SK-N-MC (cell line): ENCODE data around the gene RBM47.

ENCODE experiments used
- EZH2 ChIP-seq: fragments of 200-600 bp; sonication (generic); IDR thresholded peaks from one replicate; pipeline ENCODE4 v1.6.1; 2017; ENCODE audit warnings: antibody characterized with exemption
- FOXP2 ChIP-seq: optimal IDR thresholded peaks from 2 replicates; pipeline ENCODE3; 2011; ENCODE audit warnings: mild to moderate bottlenecking, moderate library complexity; ENCODE audit not compliant: insufficient read depth; ENCODE audit errors: extremely low read length, control extremely low read depth
- POLR2AphosphoS5 ChIP-seq: IDR thresholded peaks from 2 replicates; pipeline ENCODE4 v1.6.1; 2012; ENCODE audit warnings: mild to moderate bottlenecking, low read depth, low read length, borderline replicate concordance

DNA sequence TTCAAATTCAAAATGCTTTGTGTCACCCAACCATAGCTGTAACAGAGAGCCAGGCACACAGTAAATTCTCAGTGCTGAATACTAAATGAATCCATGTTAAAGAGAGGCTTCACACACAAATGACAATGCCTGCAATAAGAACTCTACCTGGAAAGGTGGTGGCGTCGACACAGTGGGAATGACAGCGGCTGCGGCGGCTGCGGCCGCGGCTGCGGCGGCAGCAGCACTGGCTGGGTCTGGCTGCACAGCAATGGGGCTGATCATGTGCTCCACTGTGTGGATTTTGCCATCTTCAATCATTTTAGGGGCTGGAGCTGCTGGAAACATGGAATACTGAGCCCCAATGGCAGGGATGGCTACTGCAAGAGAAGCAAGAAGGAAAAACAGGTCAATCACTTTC, 197.2 kb downstream of the RBM47 start:
- TF ChIP-seq POLR2AphosphoS5 = no peak
- TF ChIP-seq EZH2 = no peak
- TF ChIP-seq FOXP2 = no peak
